CD4-positive, alpha-beta T cell (primary cell): ENCODE results near the gene C6orf62. TPM values are rescaled to one million over a fixed set of nuclear protein-coding genes. Genes with fewer than 3 reads are reported as not detected.

Source experiments
- ATAC-seq: fragments of 200-7000 bp; cut with Tn5 transposase; one replicate; pipeline ENCODE4 v1.10.0; 2022; ENCODE audit warnings: mild to moderate bottlenecking; ENCODE audit not compliant: poor library complexity
- CTCF ChIA-PET: fragments of 350-600 bp; sonication (Branson Sonifier 250); formaldehyde crosslinking; loops from one replicate; lab custom pipeline; 2021; ENCODE audit warnings: antibody characterized with exemption, inconsistent platforms; lab: Charles Lee
- POLR2A ChIA-PET: fragments of 350-600 bp; sonication (Branson Sonifier 250); formaldehyde crosslinking; loops from one replicate; lab custom pipeline; 2021; ENCODE audit warnings: antibody characterized with exemption, inconsistent platforms; lab: Charles Lee
- DNase-seq, 14 experiments: peaks; one replicate each; pipeline ENCODE4 v3.0.0-alpha.2; 2013 to 2020; ENCODE audit warnings: mixed read lengths in 2 of 14
- H3K27ac ChIP-seq, 2 donors: one replicate each; pipeline versions ENCODE4 v1.5.1 to v1.7.0; 2013; ENCODE audit warnings: low read length in 2 of 2, low read depth in 1 of 2, mild to moderate bottlenecking in 1 of 2
- H3K27me3 ChIP-seq, 2 experiments: 1 replicate in 1 of 2; 2 replicates in 1 of 2; pipeline versions ENCODE4 v1.6.1 to v1.7.0; 2013; ENCODE audit warnings: low read length in 2 of 2, control low read depth in 1 of 2, mild to moderate bottlenecking in 1 of 2, moderate library complexity in 1 of 2; ENCODE audit not compliant: insufficient read depth in 2 of 2, control insufficient read depth in 1 of 2
- H3K36me3 ChIP-seq: one replicate; pipeline ENCODE4 v1.6.1; 2013; ENCODE audit warnings: low read length, control low read depth; ENCODE audit not compliant: insufficient read depth
- H3K4me1 ChIP-seq: one replicate; pipeline ENCODE4 v1.6.1; 2013; ENCODE audit warnings: low read length, control low read depth; ENCODE audit not compliant: insufficient read depth
- H3K4me3 ChIP-seq: one replicate; pipeline ENCODE4 v1.5.1; 2013; ENCODE audit warnings: mild to moderate bottlenecking, low read length, moderate library complexity
- H3K9me3 ChIP-seq, 2 experiments: 1 replicate in 1 of 2; 2 replicates in 1 of 2; pipeline versions ENCODE4 v1.6.1 to v1.7.0; 2013; ENCODE audit warnings: low read length in 2 of 2, mild to moderate bottlenecking in 2 of 2, control low read depth in 1 of 2, moderate library complexity in 1 of 2; ENCODE audit not compliant: control insufficient read depth in 1 of 2, insufficient read depth in 1 of 2
- H3K27ac Mint-ChIP-seq: one replicate; pipeline ENCODE4 v1.8.0; 2020; ENCODE audit warnings: mixed read lengths
- H3K27me3 Mint-ChIP-seq: one replicate; pipeline ENCODE4 v1.8.0; 2021; ENCODE audit warnings: mixed read lengths
- H3K36me3 Mint-ChIP-seq: one replicate; pipeline ENCODE4 v1.8.0; 2021; ENCODE audit warnings: low read depth, mixed read lengths
- H3K4me1 Mint-ChIP-seq: one replicate; pipeline ENCODE4 v1.8.0; 2021; ENCODE audit warnings: low read depth, mixed read lengths
- H3K4me3 Mint-ChIP-seq: one replicate; pipeline ENCODE4 v1.8.0; 2020; ENCODE audit warnings: mild to moderate bottlenecking, mixed read lengths
- H3K9me3 Mint-ChIP-seq: one replicate; pipeline ENCODE4 v1.8.0; 2020; ENCODE audit warnings: mixed read lengths
- CTCF ChIP-seq: fragments of 200-600 bp; IDR thresholded peaks from one replicate; pipeline ENCODE4 v1.8.0; 2022; ENCODE audit warnings: antibody characterized with exemption, mild to moderate bottlenecking
- intact Hi-C, 2 experiments: fragments of 100-400 bp; cut with DNase I in 1 of 2; cut with micrococcal nuclease in 1 of 2; formaldehyde crosslinking; loops; one replicate each; pipeline versions ENCODE4 v1.15.1 to v1.9.0; 2023 to 2025; cut with DNase I, micrococcal nuclease
- total RNA-seq, 174 experiments: library from RNA in 2 of 174; stranded (reverse) in 2 of 174; gene quantifications; one replicate each; pipeline ENCODE4 v1.2.3 and lab custom pipeline; 2021 to 2026

Gene C6orf62
- total RNA-seq, 2 experiments from 2014 or later: 108 to 111 TPM

- Mint-ChIP-seq H3K4me1 (peaks cover 76% of the 10 kb centered on the region), H3K27me3 (no peaks in the 10 kb centered on the region), H3K9me3 (no peaks in the 10 kb centered on the region), H3K36me3 (peaks cover 99% of the 10 kb centered on the region), H3K4me3 (peak overlapping the region; percentile 25), H3K27ac (peak overlapping the region; percentile 74)
- Histone ChIP-seq H3K36me3 (peaks cover 98% of the 10 kb centered on the region), H3K27me3 (no peaks in the 10 kb centered on the region), H3K9me3 (no peaks in the 10 kb centered on the region), H3K4me1 (peaks cover 28% of the 10 kb centered on the region), H3K27ac (no peak overlapping the region), H3K4me3 (no peak overlapping the region)
- no peak for DNase-seq
- ChIA-PET CTCF (interaction anchor here (0.9 kb wide), 1 partner anchor 130 kb away, joined by 3 read pairs; no protein-coding TSS in a partner anchor), POLR2A (no interaction called here)
- no peak for TF ChIP-seq CTCF
- intact Hi-C loops: no loop called here
- peak; percentile 39 for ATAC-seq
Observed at GRCh38 chr6:24710519-24711303, 8.2 kb downstream of the C6orf62 start.

GRCh38 chr6:24709014-24709711, 9.8 kb downstream of the C6orf62 start:
- Histone ChIP-seq H3K36me3 (peaks cover 97% of the 10 kb centered on the region), H3K27me3 (no peaks in the 10 kb centered on the region), H3K27ac (no peak overlapping the region), H3K4me3 (no peak overlapping the region), H3K4me1 (peaks cover 17% of the 10 kb centered on the region), H3K9me3 (no peaks in the 10 kb centered on the region)
- CTCF ChIA-PET: interaction anchor here (0.7 kb wide), 1 partner anchor 128 kb away, joined by 3 read pairs; no protein-coding TSS in a partner anchor
- POLR2A ChIA-PET: interaction anchor here (2.5 kb wide), 1 partner anchor 10 kb away, joined by 10 read pairs; the partner anchor contains the start of gene C6orf62
- Mint-ChIP-seq H3K27ac (peak overlapping the region; percentile 30), H3K9me3 (no peaks in the 10 kb centered on the region), H3K27me3 (no peaks in the 10 kb centered on the region), H3K36me3 (peaks cover 97% of the 10 kb centered on the region), H3K4me3 (no peak overlapping the region), H3K4me1 (peaks cover 75% of the 10 kb centered on the region)
- DNase-seq (no peak), ATAC-seq (no peak)
- TF ChIP-seq CTCF: no peak
- intact Hi-C loops: loop anchor here in 1 of 2 experiments (5.0 kb wide), 2 partner anchors 308 to 363 kb away; no protein-coding TSS in a partner anchor

- peaks cover 97% of the 10 kb centered on the region for H3K36me3 Mint-ChIP-seq
- peaks cover 75% of the 10 kb centered on the region for H3K4me1 Mint-ChIP-seq
- H3K27me3 Mint-ChIP-seq: no peaks in the 10 kb centered on the region
- no peak overlapping the region for H3K27ac ChIP-seq
- ATAC-seq (no peak), DNase-seq (no peak)
- H3K4me1 ChIP-seq: peaks cover 17% of the 10 kb centered on the region
- no peak for TF ChIP-seq CTCF
- CTCF ChIA-PET: no interaction called here
- no peak overlapping the region for H3K4me3 Mint-ChIP-seq
- intact Hi-C loops: loop anchor here in 1 of 2 experiments (5.0 kb wide), 2 partner anchors 309 to 364 kb away; no protein-coding TSS in a partner anchor
- peaks cover 96% of the 10 kb centered on the region for H3K36me3 ChIP-seq
- peak overlapping the region; percentile 30 for H3K27ac Mint-ChIP-seq
- no peaks in the 10 kb centered on the region for H3K27me3 ChIP-seq
- no peaks in the 10 kb centered on the region for H3K9me3 Mint-ChIP-seq
- H3K9me3 ChIP-seq: no peaks in the 10 kb centered on the region
- POLR2A ChIA-PET: interaction anchor here (2.5 kb wide), 1 partner anchor 10 kb away, joined by 10 read pairs; the partner anchor contains the start of gene C6orf62
- no peak overlapping the region for H3K4me3 ChIP-seq
Observed at GRCh38 chr6:24708612-24709011, 10.3 kb downstream of the C6orf62 start.
